H1 (cell line): Measurements from ENCODE around the gene JAKMIP1. TPM values are rescaled to one million over a fixed set of nuclear protein-coding genes. Genes with fewer than 3 reads are reported as not detected.

Experiments
- CBX5 ChIP-seq: fragments of 300-800, 300-1000 bp; sonication (generic); IDR thresholded peaks from 2 replicates; pipeline ENCODE4 v1.7.1; 2016; ENCODE audit warnings: antibody characterized with exemption, low read length, low read depth
- CBX8 ChIP-seq: fragments of 300-800, 300-1000 bp; sonication (generic); IDR thresholded peaks from 2 replicates; pipeline ENCODE4 v1.7.1; 2016; ENCODE audit warnings: low read depth, low read length, borderline replicate concordance
- CHD7 ChIP-seq: fragments of 300-600 bp; sonication (generic); IDR thresholded peaks from 2 replicates; pipeline ENCODE4 v1.7.1; 2012; ENCODE audit warnings: low read length, moderate library complexity, mild to moderate bottlenecking, inconsistent platforms; ENCODE audit not compliant: insufficient replicate concordance
- GABPA ChIP-seq: IDR thresholded peaks from 2 replicates; pipeline ENCODE4 v1.6.1; 2011; ENCODE audit warnings: mild to moderate bottlenecking, low read length, moderate library complexity, borderline replicate concordance; ENCODE audit not compliant: insufficient read depth
- KDM1A ChIP-seq: fragments of 200-600, 300-600 bp; sonication (generic); IDR thresholded peaks from 2 replicates; pipeline ENCODE4 v1.7.1; 2016; ENCODE audit warnings: mild to moderate bottlenecking, low read length, borderline replicate concordance
- NANOG ChIP-seq: IDR thresholded peaks from 2 replicates; pipeline ENCODE4 v1.6.1; 2011; ENCODE audit warnings: low read length, low read depth, mild to moderate bottlenecking, inconsistent platforms; ENCODE audit not compliant: insufficient read depth, poor library complexity, severe bottlenecking
- TBP ChIP-seq: IDR thresholded peaks from 2 replicates; pipeline ENCODE4 v1.6.1; 2011; ENCODE audit warnings: low read depth, low read length, improper control_type of control experiment
- polyA plus RNA-seq, 7 experiments: library from polyadenylated mRNA; depleted of rRNA in 3 of 7; stranded (reverse) in 5 of 7; unstranded in 2 of 7; fragments of >200 nt in 5 of 7; fragments of 200-250 nt in 2 of 7; gene quantifications; 1 replicate in 5 of 7; 2 replicates in 1 of 7; 4 replicates in 1 of 7; pipeline versions ENCODE4 v1.2.1 to v1.2.3, GENCODE V29; 2011 to 2013; ENCODE audit warnings: missing spikeins in 2 of 7, mixed read lengths in 2 of 7
- total RNA-seq: library from RNA; stranded (reverse); fragmentation: NEBNext Ultra II Directional; extraction: Animal tissue kit (Norgen Biotek cat#: 25700); gene quantifications from 2 replicates; pipeline ENCODE4 v1.2.1, GENCODE V29; 2021

JAKMIP1 gene
- total and polyA plus RNA-seq, 2 of the 8 experiments (the other 6 are each of a cell fraction or from before 2014, with no cell fraction given), result 2.5 to 4.4 TPM

DNA sequence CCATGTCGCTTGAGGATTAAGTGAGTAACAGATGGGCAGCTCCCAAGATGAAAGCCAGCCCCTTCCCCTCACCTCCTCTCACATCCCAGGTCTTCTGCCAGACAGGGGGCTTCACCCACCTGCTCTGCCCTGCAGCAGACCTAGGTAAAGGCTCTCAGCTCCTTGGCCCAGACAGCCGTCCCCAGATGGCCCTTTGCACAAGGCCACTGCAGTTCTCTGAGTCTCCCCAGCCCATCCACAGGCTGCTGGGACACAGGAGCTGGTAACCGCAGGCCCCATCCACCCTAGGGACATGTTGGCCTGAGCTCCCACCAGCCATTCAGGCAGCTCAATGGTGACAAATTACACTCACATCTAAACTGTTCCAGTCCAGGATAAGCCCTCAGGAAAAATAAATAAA, 197.4 kb downstream of the JAKMIP1 start (continued):
- TF ChIP-seq CHD7 (no peak), CBX8 (no peak), KDM1A (no peak), NANOG (no peak), GABPA (no peak), CBX5 (no peak), TBP (no peak)
